HG02623 (cell line): ENCODE measurements around the gene SEZ6.

Experiments
- ATAC-seq: cut with Tn5 transposase; IDR thresholded peaks from one replicate; pipeline ENCODE4 v1.9.1; 2021; ENCODE audit warnings: moderate library complexity; ENCODE audit not compliant: unreplicated experiment

Gene SEZ6

DNA sequence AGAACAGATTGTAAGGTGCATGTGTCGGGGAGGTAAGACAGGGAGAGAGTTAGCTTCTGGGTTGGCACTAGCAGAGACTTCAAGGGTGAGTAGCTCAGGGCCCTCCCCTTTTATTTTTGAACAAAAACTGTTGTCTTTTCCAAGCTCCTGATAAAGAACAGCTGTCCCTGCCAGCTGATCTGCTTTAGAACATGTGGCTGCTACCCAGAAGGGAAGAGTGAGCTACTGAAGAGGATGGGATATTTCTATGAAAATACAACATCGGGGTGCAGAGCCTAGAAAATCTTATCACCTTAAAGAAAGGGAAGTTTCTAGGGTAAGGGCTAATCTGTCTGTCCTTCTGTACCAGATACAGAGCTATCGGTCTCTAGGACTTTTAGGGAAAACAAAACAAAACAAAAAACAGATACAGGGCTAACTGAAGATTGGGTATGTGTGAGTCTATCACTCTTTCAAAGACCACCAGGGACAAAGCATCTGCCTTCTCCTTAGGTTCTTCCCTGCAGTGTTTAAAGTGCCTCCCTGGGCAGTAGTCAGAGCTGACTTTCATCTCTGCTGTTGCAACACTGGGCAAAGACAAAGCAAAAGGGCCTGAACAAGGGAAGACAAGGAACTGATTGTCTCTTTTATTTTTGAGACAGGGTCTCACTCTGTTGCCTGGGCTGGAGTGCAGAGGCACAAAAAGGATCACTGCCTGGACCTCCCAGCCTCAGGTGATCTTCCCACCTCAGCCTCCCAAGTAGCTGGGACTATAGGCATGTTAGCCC is 97.9 kb downstream of the SEZ6 start:
- ATAC-seq = no peak

DNA sequence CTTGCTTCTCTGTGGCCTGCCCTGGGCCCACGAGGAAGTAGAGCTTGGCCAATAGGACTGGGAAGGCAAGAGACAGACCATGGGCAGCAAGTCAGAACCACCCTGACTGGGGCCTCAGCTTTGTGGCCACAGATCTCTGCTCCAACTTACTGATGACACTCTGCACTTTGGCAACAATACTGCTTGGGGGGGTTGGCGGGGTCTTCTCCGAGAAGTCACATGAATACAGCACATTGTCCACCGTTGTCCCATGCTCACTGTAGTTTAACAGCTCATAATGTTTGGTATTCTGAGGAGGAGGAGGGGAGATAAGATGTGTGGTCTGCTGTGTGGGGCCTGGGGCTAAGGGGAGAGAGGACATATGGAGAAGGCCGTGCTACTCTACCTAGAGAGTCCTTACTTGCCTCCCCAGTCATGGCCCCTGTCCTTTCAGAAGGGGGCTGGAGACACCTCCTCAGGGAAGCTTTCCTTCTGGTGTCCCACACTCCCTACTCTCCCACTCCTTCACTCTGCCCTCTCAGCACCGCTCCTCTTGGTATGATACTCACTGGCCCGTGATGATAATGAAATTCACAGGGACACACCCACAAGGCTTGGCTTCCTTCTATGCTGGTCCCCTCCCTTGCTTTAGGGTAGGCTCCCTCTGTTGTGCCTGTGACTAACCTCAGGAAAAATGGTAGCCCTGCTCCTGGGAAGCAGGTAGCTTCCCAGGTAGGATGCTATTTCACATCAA is 99.0 kb downstream of the SEZ6 start:
- no peak for ATAC-seq

- ATAC-seq = no peak
Measured at GRCh38 chr17:28906276-28906675, 99.6 kb downstream of the SEZ6 start.
